Upper lobe of right lung (tissue), 1 donor: ENCODE results near the gene ESR1. TPM values are rescaled to one million over a fixed set of nuclear protein-coding genes. Genes with fewer than 3 reads are reported as not detected.

ENCODE experiments used
- ATAC-seq: fragments of 200-7000 bp; cut with Tn5 transposase; one replicate; pipeline ENCODE4 v1.9.1; 2020; ENCODE audit warnings: mild to moderate bottlenecking, moderate library complexity
- DNase-seq: peaks from one replicate; pipeline ENCODE4 v3.0.0-alpha.2; 2020
- H3K27ac ChIP-seq: fragments of 200-600 bp; one replicate; pipeline ENCODE4 v1.8.0; 2022
- H3K27me3 ChIP-seq: fragments of 200-600 bp; one replicate; pipeline ENCODE4 v1.8.0; 2022; ENCODE audit warnings: mild to moderate bottlenecking
- H3K36me3 ChIP-seq: fragments of 200-600 bp; one replicate; pipeline ENCODE4 v1.8.0; 2022
- H3K4me1 ChIP-seq: fragments of 200-600 bp; one replicate; pipeline ENCODE4 v1.8.0; 2022
- H3K4me3 ChIP-seq: fragments of 200-600 bp; one replicate; pipeline ENCODE4 v1.8.0; 2022; ENCODE audit warnings: mild to moderate bottlenecking
- H3K9me3 ChIP-seq: fragments of 200-600 bp; one replicate; pipeline ENCODE4 v1.8.0; 2022
- CTCF ChIP-seq: fragments of 200-600 bp; IDR thresholded peaks from one replicate; pipeline ENCODE4 v1.8.0; 2022; ENCODE audit warnings: antibody characterized with exemption
- intact Hi-C: fragments of 100-400 bp; cut with DNase I; formaldehyde crosslinking; loops from one replicate; pipeline ENCODE4 v1.11.0; 2022
- total RNA-seq: library from RNA; stranded (reverse); fragmentation: NEBNext Ultra II Directional; extraction: Animal tissue kit (Norgen Biotek cat#: 25700); gene quantifications from one replicate; pipeline ENCODE4 v1.2.1, GENCODE V29; 2021
- donor health status: DM: no; HTN: yes; CAD: no; lungs with severe emphysema.

ESR1 gene
- total RNA-seq, 1 donor from 2014 or later, result 5.7 TPM

DNA sequence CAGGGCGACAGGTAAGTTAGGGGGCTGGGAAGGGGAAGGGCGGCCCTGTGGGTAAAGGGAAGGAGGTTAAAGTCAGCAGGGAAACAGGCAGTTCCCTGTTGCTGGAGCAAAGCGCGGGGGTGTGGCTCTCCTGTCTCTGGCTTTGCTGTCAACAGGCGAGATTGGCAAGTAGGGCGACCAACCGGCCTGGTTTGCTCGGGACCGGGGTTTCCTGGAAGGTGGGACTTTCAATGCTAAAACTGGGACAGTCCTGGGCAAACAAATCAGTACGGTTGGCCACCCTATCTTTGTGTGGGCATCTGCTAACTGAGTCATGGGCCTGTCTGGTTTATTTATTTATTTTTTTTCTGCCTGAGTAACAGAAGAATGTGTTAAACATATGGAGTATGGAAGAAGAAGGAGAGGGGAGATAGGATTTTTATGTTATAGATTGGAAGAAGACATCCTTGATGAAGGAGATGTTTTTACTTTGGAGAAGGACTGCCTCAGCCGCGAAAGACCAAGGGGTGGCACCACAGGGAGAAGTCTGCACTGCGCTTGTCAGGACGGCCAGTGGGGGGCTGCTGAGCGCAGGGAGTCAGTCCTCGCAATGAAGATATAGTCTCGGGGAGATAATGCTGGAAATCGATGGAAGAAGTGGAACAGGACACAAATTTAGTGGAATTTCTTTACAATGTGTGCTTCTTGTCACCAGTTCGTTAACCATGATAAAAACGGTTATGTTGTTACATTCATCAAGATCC, 43.4 kb upstream of the ESR1 start:
- Histone ChIP-seq H3K27me3 (no peaks in the 10 kb centered on the region), H3K4me3 (peak overlapping the region; percentile 44), H3K9me3 (no peaks in the 10 kb centered on the region), H3K27ac (peak overlapping the region; percentile 65), H3K4me1 (peaks cover 9% of the 10 kb centered on the region), H3K36me3 (no peaks in the 10 kb centered on the region)
- intact Hi-C loops, result no loop called here
- ATAC-seq (peak; percentile 97), DNase-seq (peak; percentile 97)
- TF ChIP-seq CTCF, result peak; percentile 70

GRCh38 chr6:151765444-151765886, 42.0 kb upstream of the ESR1 start:
- ATAC-seq, result peak; percentile 75
- no peak for DNase-seq
- intact Hi-C loops, result loop anchor here (5.0 kb wide), 1 partner anchor 342 kb away; no protein-coding TSS in a partner anchor
- peak; percentile 81 for TF ChIP-seq CTCF
- no peaks in the 10 kb centered on the region for H3K9me3 ChIP-seq
- no peak overlapping the region for H3K4me3 ChIP-seq
- no peak overlapping the region for H3K27ac ChIP-seq
- H3K4me1 ChIP-seq, result peaks cover 9% of the 10 kb centered on the region
- H3K27me3 ChIP-seq, result no peaks in the 10 kb centered on the region
- no peaks in the 10 kb centered on the region for H3K36me3 ChIP-seq

- no peaks in the 10 kb centered on the region for H3K27me3 ChIP-seq
- no peak overlapping the region for H3K27ac ChIP-seq
Measured at GRCh38 chr6:151772446-151772845, 35.0 kb upstream of the ESR1 start.

GRCh38 chr6:151773382-151773781, 34.1 kb upstream of the ESR1 start:
- Histone ChIP-seq H3K9me3 (no peaks in the 10 kb centered on the region), H3K4me3 (no peak overlapping the region), H3K4me1 (no peaks in the 10 kb centered on the region), H3K36me3 (no peaks in the 10 kb centered on the region), H3K27ac (no peak overlapping the region), H3K27me3 (no peaks in the 10 kb centered on the region)
- no peak for DNase-seq
- ATAC-seq, result no peak
- intact Hi-C loops, result no loop called here
- TF ChIP-seq CTCF, result no peak

More at GRCh38 chr6:151772446-151772845, 35.0 kb upstream of the ESR1 start:
- Histone ChIP-seq H3K4me1 (no peaks in the 10 kb centered on the region), H3K36me3 (no peaks in the 10 kb centered on the region), H3K4me3 (no peak overlapping the region), H3K9me3 (no peaks in the 10 kb centered on the region)
- TF ChIP-seq CTCF, result no peak
- DNase-seq, result no peak
- intact Hi-C loops, result no loop called here
- ATAC-seq, result no peak

DNA sequence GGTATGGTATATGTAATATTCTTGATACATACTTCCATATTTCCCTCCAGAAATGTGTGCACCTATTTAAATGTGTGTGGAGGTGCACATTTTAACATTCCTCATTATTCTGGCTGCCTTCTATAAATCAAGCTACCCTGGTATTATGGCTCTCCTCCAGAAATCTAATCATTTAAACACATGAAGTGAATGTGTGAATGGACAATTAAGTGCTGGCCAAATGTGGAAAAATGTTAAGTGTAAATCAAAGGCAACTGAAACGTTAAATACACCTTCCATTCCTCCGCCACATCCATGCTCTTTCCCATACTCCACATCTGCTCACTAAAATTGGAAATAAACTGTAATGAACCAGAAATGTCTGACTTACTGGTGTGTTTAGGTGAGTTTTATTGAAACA, 24.9 kb upstream of the ESR1 start:
- no peak for TF ChIP-seq CTCF
- H3K36me3 ChIP-seq, result no peaks in the 10 kb centered on the region
- no peaks in the 10 kb centered on the region for H3K4me1 ChIP-seq
- DNase-seq (no peak), ATAC-seq (no peak)
- no peaks in the 10 kb centered on the region for H3K9me3 ChIP-seq
- no peak overlapping the region for H3K4me3 ChIP-seq
- no peaks in the 10 kb centered on the region for H3K27me3 ChIP-seq
- no peak overlapping the region for H3K27ac ChIP-seq
- intact Hi-C loops, result no loop called here
